Measurements from ENCODE around the gene CCR8.

CCR8 gene

GRCh38 chr3:39315420-39315819 lies 14.1 kb upstream of the CCR8 start (continued):
- no peak for TF ChIP-seq ZNF366 (tag by site-specific recombination; conservative IDR thresholded peaks at IDR 0.05)

GRCh38 chr3:39317571-39318169 lies 11.8 kb upstream of the CCR8 start:
- no peak for TF ChIP-seq ZBTB1 (tag by site-specific recombination; IDR thresholded peaks at IDR 0.05)
- no peak for TF ChIP-seq HIC1 (tag by site-specific recombination; IDR thresholded peaks at IDR 0.05)
- TF ChIP-seq ZNF292 (tag by site-specific recombination; IDR thresholded peaks at IDR 0.05; ENCODE audit: borderline replicate concordance, low read depth), result no peak
- TF ChIP-seq ZNF521 (tag by site-specific recombination; IDR thresholded peaks at IDR 0.05), result no peak
- CTCF ChIA-PET, result interaction anchor here (1.9 kb wide), 1 partner anchor 26 kb away, joined by 7 read pairs; no protein-coding TSS in a partner anchor
- H3K27ac ChIP-seq (ENCODE audit: extremely low read depth, low read depth, low read length), result no peak overlapping the region
- POLR2A ChIA-PET, result no interaction called here
- no peaks in the 10 kb centered on the region for H3K9me3 ChIP-seq (ENCODE audit: control insufficient read depth, insufficient read depth, low read depth, low read length)
- H3K4me3 ChIP-seq (ENCODE audit: low read depth, low read length), result no peak overlapping the region
- H3K36me3 ChIP-seq (ENCODE audit: control insufficient read depth in 2 of 2, insufficient read depth in 1 of 2, low read length in 2 of 2), result no peaks in the 10 kb centered on the region
- no peaks in the 10 kb centered on the region for H3K4me1 ChIP-seq (ENCODE audit: control insufficient read depth, insufficient read depth, low read length)

GRCh38 chr3:39318301-39318700 lies 11.2 kb upstream of the CCR8 start:
- CTCF ChIA-PET, result interaction anchor here (0.6 to 1.9 kb wide), 3 partner anchors 20 to 28 kb away, joined by 3 to 7 read pairs (median 3); no protein-coding TSS in a partner anchor
- Histone ChIP-seq H3K9me3 (ENCODE audit: control insufficient read depth, insufficient read depth, low read depth, low read length) (no peaks in the 10 kb centered on the region), H3K27ac (ENCODE audit: extremely low read depth, low read depth, low read length) (no peak overlapping the region), H3K4me1 (ENCODE audit: control insufficient read depth, insufficient read depth, low read length) (no peaks in the 10 kb centered on the region), H3K36me3 (ENCODE audit: control insufficient read depth in 2 of 2, insufficient read depth in 1 of 2, low read length in 2 of 2) (no peaks in the 10 kb centered on the region), H3K4me3 (ENCODE audit: low read depth, low read length) (no peak overlapping the region)
- POLR2A ChIA-PET, result no interaction called here
- TF ChIP-seq ZBTB10 (tag by site-specific recombination; IDR thresholded peaks at IDR 0.05) (no peak), HIC1 (tag by site-specific recombination; IDR thresholded peaks at IDR 0.05) (no peak), ZNF394 (tag by site-specific recombination; IDR thresholded peaks at IDR 0.05; ENCODE audit: borderline replicate concordance) (no peak), ZNF645 (tag by site-specific recombination; IDR thresholded peaks at IDR 0.05) (no peak), ZNF274 (IDR thresholded peaks at IDR 0.05; ENCODE audit: low read length) (no peak), ZNF274 (tag by site-specific recombination; IDR thresholded peaks at IDR 0.05; ENCODE audit: borderline replicate concordance) (no peak), ZSCAN4 (tag by site-specific recombination; IDR thresholded peaks at IDR 0.05) (no peak), ZNF660 (tag by site-specific recombination; IDR thresholded peaks at IDR 0.05) (no peak), REPIN1 (tag by site-specific recombination; IDR thresholded peaks at IDR 0.05; ENCODE audit: low read depth) (no peak), ZNF175 (tag by site-specific recombination; IDR thresholded peaks at IDR 0.05) (no peak)

All from HEK293 (cell line).